ENCODE data around the gene HS1BP3. TPM values are rescaled to one million over a fixed set of nuclear protein-coding genes. Genes with fewer than 3 reads are reported as not detected.

HS1BP3 gene
- 34.5 TPM in 2 replicates for total RNA-seq (2014; rRNA removed; shearing (Covaris generic))
- 17.1 and 31.3 TPM in 2 replicates for polyA plus RNA-seq (2014; cell fraction: nucleus; rRNA removed)

- DNase-seq (ENCODE audit: extremely low read depth, low read depth) = peak; percentile 77
These were observed at the start of gene HS1BP3 for GRCh38 chr2:20650877-20651730. TSS of gene HS1BP3 (minus strand) at chr2:20651098. CDS start at chr2:20651063, 35 bp downstream.

GRCh38 chr2:20698916-20699613, 48.2 kb upstream of the HS1BP3 start:
- no peak for DNase-seq (ENCODE audit: extremely low read depth, low read depth)

GRCh38 chr2:20697322-20697934, 46.5 kb upstream of the HS1BP3 start:
- no peak for DNase-seq (ENCODE audit: extremely low read depth, low read depth)

- DNase-seq (ENCODE audit: extremely low read depth, low read depth) = no peak
These were observed 45.5 kb upstream of the HS1BP3 start for GRCh38 chr2:20696366-20696765.

GRCh38 chr2:20693317-20693716, 42.4 kb upstream of the HS1BP3 start:
- no peak for DNase-seq (ENCODE audit: extremely low read depth, low read depth)

GRCh38 chr2:20692081-20692480, 41.2 kb upstream of the HS1BP3 start:
- no peak for DNase-seq (ENCODE audit: extremely low read depth, low read depth)

- no peak for DNase-seq (ENCODE audit: extremely low read depth, low read depth)
These were observed 40.3 kb upstream of the HS1BP3 start for GRCh38 chr2:20691076-20691734.

GRCh38 chr2:20689428-20690264, 38.7 kb upstream of the HS1BP3 start:
- no peak for DNase-seq (ENCODE audit: extremely low read depth, low read depth)

GRCh38 chr2:20687260-20687832, 36.4 kb upstream of the HS1BP3 start:
- no peak for DNase-seq (ENCODE audit: extremely low read depth, low read depth)

- DNase-seq (ENCODE audit: extremely low read depth, low read depth) = no peak
These were observed 33.7 kb upstream of the HS1BP3 start for GRCh38 chr2:20684581-20685063.

- DNase-seq (ENCODE audit: extremely low read depth, low read depth) = no peak
These were observed 31.4 kb upstream of the HS1BP3 start for GRCh38 chr2:20682167-20682920.

GRCh38 chr2:20680744-20681375, 30.0 kb upstream of the HS1BP3 start:
- DNase-seq (ENCODE audit: extremely low read depth, low read depth) = no peak

- DNase-seq (ENCODE audit: extremely low read depth, low read depth) = no peak
These were observed 27.9 kb upstream of the HS1BP3 start for GRCh38 chr2:20678780-20679179.

GRCh38 chr2:20678086-20678395, 27.1 kb upstream of the HS1BP3 start:
- DNase-seq (ENCODE audit: extremely low read depth, low read depth) = no peak

GRCh38 chr2:20677301-20678085, 26.6 kb upstream of the HS1BP3 start:
- no peak for DNase-seq (ENCODE audit: extremely low read depth, low read depth)

- no peak for DNase-seq (ENCODE audit: extremely low read depth, low read depth)
These were observed 25.7 kb upstream of the HS1BP3 start for GRCh38 chr2:20676353-20677215.
